HepG2 (cell line): ENCODE results near the gene NEURL1. TPM values are rescaled to one million over a fixed set of nuclear protein-coding genes. Genes with fewer than 3 reads are reported as not detected.

Experiments used
- ATAC-seq: fragments of 200-7000 bp; cut with Tn5 transposase; 3 replicates; pipeline ENCODE4 v1.9.1; 2020; ENCODE audit warnings: mild to moderate bottlenecking, moderate library complexity
- BruUV-seq: library from RNA; stranded (reverse); fragments of 400-500 nt; replicated peaks from 2 replicates; lab custom pipeline; 2021; lab: Mats Ljungman, UMichigan
- CTCF ChIA-PET: fragments of 300-600 bp; formaldehyde crosslinking; extraction: SDS; loops from one replicate; lab custom pipeline; 2021; ENCODE audit warnings: low total read pairs, inconsistent platforms, low intra/inter-chr PET ratio; lab: Yijun Ruan, JAX
- POLR2A ChIA-PET: fragments of 350-600 bp; sonication (Branson Sonifier 250); formaldehyde crosslinking; loops from one replicate; lab custom pipeline; 2020; ENCODE audit warnings: antibody characterized with exemption, inconsistent platforms; lab: Yijun Ruan, JAX
- DNase-seq: peaks from one replicate; pipeline ENCODE4 v3.0.0-alpha.2; 2015; ENCODE audit warnings: low spot score
- FAIRE-seq: peaks from 3 replicates; lab custom pipeline; 2011; peaks lifted over from hg19 to GRCh38; lab: Jason Lieb, UNC
- H2AFZ ChIP-seq: one replicate; pipeline ENCODE4 v1.6.1; 2011; ENCODE audit warnings: low read length, inconsistent platforms
- H3K27ac ChIP-seq: fragments of 300-600 bp; 3 replicates; pipeline ENCODE4 v1.8.0; 2011; ENCODE audit warnings: mixed run types, mild to moderate bottlenecking, mixed read lengths, low read length, inconsistent platforms; ENCODE audit not compliant: insufficient read depth; ENCODE audit errors: extremely low read length
- H3K27me3 ChIP-seq, 2 experiments: fragments of 200-600 bp in 1 of 2; 2 replicates in 1 of 2; 3 replicates in 1 of 2; pipeline versions ENCODE4 v1.6.0 to v1.8.0; 2011; ENCODE audit warnings: low read length in 2 of 2, mild to moderate bottlenecking in 2 of 2, moderate library complexity in 2 of 2, inconsistent platforms in 1 of 2; ENCODE audit not compliant: insufficient read depth in 2 of 2, control insufficient read depth in 1 of 2
- H3K36me3 ChIP-seq, 2 experiments: fragments of 200-600 bp in 1 of 2; replicated peaks in 1 of 2; 2 replicates in 1 of 2; 3 replicates in 1 of 2; pipeline versions ENCODE4 v1.5.1 to v1.8.0; 2011; ENCODE audit warnings: low read length in 2 of 2, inconsistent platforms in 1 of 2; ENCODE audit not compliant: insufficient read depth in 2 of 2, control insufficient read depth in 1 of 2
- H3K4me1 ChIP-seq: 2 replicates; pipeline ENCODE4 v1.5.1; 2012; ENCODE audit warnings: low read length, inconsistent platforms; ENCODE audit not compliant: insufficient read depth
- H3K4me2 ChIP-seq: 2 replicates; pipeline ENCODE4 v1.6.0; 2011; ENCODE audit warnings: low read depth, low read length, inconsistent platforms
- H3K4me3 ChIP-seq, 3 experiments: fragments of 200-600 bp in 1 of 3; sonication (generic), shearing (Covaris generic) in 1 of 3; replicated peaks in 1 of 3; 2 replicates each; pipeline ENCODE4 v1.5.1; 2011 to 2016; ENCODE audit warnings: low read length in 3 of 3, inconsistent platforms in 2 of 3, low read depth in 2 of 3, mild to moderate bottlenecking in 2 of 3, control low read depth in 1 of 3, mixed read lengths in 1 of 3; ENCODE audit not compliant: insufficient read depth in 1 of 3
- H3K79me2 ChIP-seq: one replicate; pipeline ENCODE4 v1.6.1; 2011; ENCODE audit warnings: low read length, inconsistent platforms; ENCODE audit not compliant: insufficient read depth
- H3K9ac ChIP-seq: 2 replicates; pipeline ENCODE4 v1.6.0; 2011; ENCODE audit warnings: mild to moderate bottlenecking, low read depth, low read length, inconsistent platforms; ENCODE audit not compliant: insufficient read depth
- H3K9me3 ChIP-seq: 2 replicates; pipeline ENCODE4 v1.5.1; 2012; ENCODE audit warnings: mild to moderate bottlenecking, low read length
- H4K20me1 ChIP-seq: 2 replicates; pipeline ENCODE4 v1.6.0; 2011; ENCODE audit warnings: inconsistent platforms, mild to moderate bottlenecking, low read length, moderate library complexity; ENCODE audit not compliant: insufficient read depth
- BORCS8-MEF2B ChIP-seq: sonication (generic); formaldehyde crosslinking; IDR thresholded peaks from 2 replicates; pipeline ENCODE4 v1.8.0; 2022; ENCODE audit warnings: mild to moderate bottlenecking, missing genetic modification reagents
- ELK4 ChIP-seq: sonication (generic); formaldehyde crosslinking; IDR thresholded peaks from 2 replicates; pipeline ENCODE4 v1.9.0; 2021; ENCODE audit warnings: missing genetic modification reagents, borderline replicate concordance
- GTF3A ChIP-seq: sonication (generic); formaldehyde crosslinking; conservative IDR thresholded peaks from 2 replicates; pipeline ENCODE4 v1.4.0; 2020; ENCODE audit warnings: mild to moderate bottlenecking, missing genetic modification reagents
- HMGXB4 ChIP-seq, 2 experiments: sonication (generic) in 1 of 2; formaldehyde crosslinking in 1 of 2; IDR thresholded peaks; 2 replicates each; pipeline versions ENCODE4 v1.4.0 to v1.6.1; 2018 to 2020; ENCODE audit warnings: missing genetic modification reagents in 2 of 2, borderline replicate concordance in 1 of 2, low read depth in 1 of 2, mild to moderate bottlenecking in 1 of 2, missing biosample characterization in 1 of 2
- KLF9 ChIP-seq: IDR thresholded peaks from 2 replicates; pipeline ENCODE4 v1.6.1; 2016; ENCODE audit warnings: low read depth
- LCORL ChIP-seq, 2 experiments: fragments of 450-650 bp in 1 of 2; sonication (generic) in 1 of 2; formaldehyde crosslinking in 1 of 2; IDR thresholded peaks; 2 replicates each; pipeline versions ENCODE4 v1.5.0 to v1.6.1; 2017 to 2020; ENCODE audit warnings: antibody characterized with exemption in 1 of 2, missing genetic modification reagents in 1 of 2
- MAF1 ChIP-seq: sonication (generic); formaldehyde crosslinking; IDR thresholded peaks from 2 replicates; pipeline ENCODE4 v1.5.0; 2020; ENCODE audit warnings: missing genetic modification reagents, borderline replicate concordance
- TBX2 ChIP-seq: sonication (generic); formaldehyde crosslinking; IDR thresholded peaks from 2 replicates; pipeline ENCODE4 v1.5.0; 2020; ENCODE audit warnings: missing genetic modification reagents, mild to moderate bottlenecking, borderline replicate concordance
- ZFP91 ChIP-seq: sonication (generic); formaldehyde crosslinking; IDR thresholded peaks from 2 replicates; pipeline ENCODE4 v1.9.0; 2022; ENCODE audit warnings: missing genetic modification reagents, mild to moderate bottlenecking, borderline replicate concordance
- ZNF142 ChIP-seq: sonication (generic); formaldehyde crosslinking; IDR thresholded peaks from 2 replicates; pipeline ENCODE4 v1.4.0; 2020; ENCODE audit warnings: missing genetic modification reagents
- WGBS: methylation state at CpG from one replicate; pipeline ENCODE4 v1.1.6; 2017; ENCODE audit warnings: low lambda C conversion rate; 5-methylcytosine and 5-hydroxymethylcytosine counted together
- in situ Hi-C: cut with HindIII; loops from 2 replicates; pipeline ENCODE4 v1.10.0; 2017; ENCODE audit warnings: low pct_unique_long_range_greater_than_20kb; ENCODE audit not compliant: extremely low pct_ligation_motif_present
- intact Hi-C: fragments of 100-400 bp; cut with micrococcal nuclease; formaldehyde crosslinking; loops from one replicate; pipeline ENCODE4 v1.10.0; 2022; ENCODE audit not compliant: unreplicated experiment
- polyA plus RNA-seq, 8 experiments: library from polyadenylated mRNA; depleted of rRNA in 3 of 8; stranded (reverse) in 7 of 8; unstranded in 1 of 8; fragments of >200 nt; fragmentation: Illumina TruSeq in 4 of 8; extraction: Trizol in 4 of 8; gene quantifications; 2 replicates each; pipeline versions ENCODE4 v1.2.1 to v1.2.3, GENCODE V29; 2011 to 2016; ENCODE audit warnings: low read depth in 4 of 8, missing spikeins in 1 of 8, mixed read lengths in 1 of 8; ENCODE audit not compliant: insufficient read depth in 1 of 8
- total RNA-seq, 5 experiments: library from RNA; depleted of rRNA; stranded (reverse); fragments of >200 nt; fragmentation: Illumina TruSeq; extraction: Trizol; gene quantifications; 2 replicates each; pipeline ENCODE4 v1.2.3, GENCODE V29; 2016; ENCODE audit warnings: low read depth in 1 of 5

NEURL1 gene
- total and polyA plus RNA-seq, 2 of the 13 experiments (the other 11 are each of a cell fraction or from before 2014, with no cell fraction given), result not detected

GRCh38 chr10:103602028-103602851 lies 108.7 kb downstream of the NEURL1 start:
- Histone ChIP-seq H4K20me1 (no peaks in the 10 kb centered on the region), H2AFZ (no peak overlapping the region), H3K4me2 (no peak overlapping the region), H3K36me3 (peaks cover 22 to 36% of the 10 kb centered on the region in 2 experiments; a peak in 4 of 5 replicates), H3K9ac (no peak overlapping the region), H3K27ac (no peak overlapping the region), H3K27me3 (no peaks in the 10 kb centered on the region), H3K4me1 (no peaks in the 10 kb centered on the region), H3K4me3 (no peak overlapping the region), H3K79me2 (no peaks in the 10 kb centered on the region), H3K9me3 (no peaks in the 10 kb centered on the region)
- no TSS peak for BruUV-seq
- CTCF ChIA-PET, result interaction anchor here (0.9 kb wide), 1 partner anchor 84 kb away, joined by 3 read pairs; no protein-coding TSS in a partner anchor
- no peak for FAIRE-seq
- intact Hi-C loops, result no loop called here
- in situ Hi-C loops, result no loop called here
- DNase-seq, result no peak
- POLR2A ChIA-PET, result no interaction called here
- WGBS, result 99% methylated on average over 20 of the region's 47 CpGs
- ATAC-seq, result no peak
- TF ChIP-seq TBX2 (CRISPR knock-in tag), result no peak
- no peak for TF ChIP-seq ZNF142 (CRISPR knock-in tag)
- no peak for TF ChIP-seq GTF3A (CRISPR knock-in tag)
- no peak for TF ChIP-seq HMGXB4 (CRISPR knock-in tag; IDR thresholded peaks at IDR 0.05; ENCODE audit: borderline replicate concordance in 1 of 2, low read depth in 1 of 2)
- no peak for TF ChIP-seq MAF1 (CRISPR knock-in tag)
- no peak for TF ChIP-seq LCORL (IDR thresholded peaks at IDR 0.05)
- TF ChIP-seq LCORL (CRISPR knock-in tag; IDR thresholded peaks at IDR 0.05), result no peak
- TF ChIP-seq ZFP91 (CRISPR knock-in tag), result 0 out of 2 replicates have a peak, but pooled peaks have one; percentile 22
- TF ChIP-seq ELK4 (CRISPR knock-in tag), result no peak
- no peak for TF ChIP-seq BORCS8-MEF2B (CRISPR knock-in tag)
- no peak for TF ChIP-seq KLF9
